Activated naive CD8-positive, alpha-beta T cell treated with anti-CD3 and anti-CD28 coated beads, Interleukin-2, amount 50 U/mL, for 16 hours (primary cell): ENCODE results near the gene CCDC138.
"Not testable (repeated sequence)": the region's sequence is repeated elsewhere in the genome, so short reads cannot be mapped to it uniquely, and the experiment has no call there.

Experiments
- DNase-seq: peaks from one replicate; pipeline ENCODE4 v3.0.0-alpha.2; 2020; ENCODE audit warnings: low read depth, low spot score

Gene CCDC138, protein sequence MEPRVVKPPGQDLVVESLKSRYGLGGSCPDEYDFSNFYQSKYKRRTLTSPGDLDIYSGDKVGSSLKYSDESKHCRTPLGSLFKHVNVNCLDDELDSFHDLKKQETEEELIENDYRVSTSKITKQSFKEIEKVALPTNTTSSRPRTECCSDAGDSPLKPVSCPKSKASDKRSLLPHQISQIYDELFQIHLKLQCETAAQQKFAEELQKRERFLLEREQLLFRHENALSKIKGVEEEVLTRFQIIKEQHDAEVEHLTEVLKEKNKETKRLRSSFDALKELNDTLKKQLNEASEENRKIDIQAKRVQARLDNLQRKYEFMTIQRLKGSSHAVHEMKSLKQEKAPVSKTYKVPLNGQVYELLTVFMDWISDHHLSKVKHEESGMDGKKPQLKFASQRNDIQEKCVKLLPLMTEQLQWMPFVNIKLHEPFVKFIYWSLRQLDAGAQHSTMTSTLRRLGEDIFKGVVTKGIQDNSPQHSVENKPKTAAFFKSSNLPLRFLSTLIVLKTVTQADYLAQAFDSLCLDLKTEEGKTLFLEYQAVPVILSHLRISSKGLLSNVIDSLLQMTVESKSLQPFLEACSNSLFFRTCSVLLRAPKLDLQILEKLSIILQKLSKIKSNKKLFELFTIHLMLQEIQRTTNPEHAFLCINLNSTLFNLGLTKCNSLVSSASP

DNA sequence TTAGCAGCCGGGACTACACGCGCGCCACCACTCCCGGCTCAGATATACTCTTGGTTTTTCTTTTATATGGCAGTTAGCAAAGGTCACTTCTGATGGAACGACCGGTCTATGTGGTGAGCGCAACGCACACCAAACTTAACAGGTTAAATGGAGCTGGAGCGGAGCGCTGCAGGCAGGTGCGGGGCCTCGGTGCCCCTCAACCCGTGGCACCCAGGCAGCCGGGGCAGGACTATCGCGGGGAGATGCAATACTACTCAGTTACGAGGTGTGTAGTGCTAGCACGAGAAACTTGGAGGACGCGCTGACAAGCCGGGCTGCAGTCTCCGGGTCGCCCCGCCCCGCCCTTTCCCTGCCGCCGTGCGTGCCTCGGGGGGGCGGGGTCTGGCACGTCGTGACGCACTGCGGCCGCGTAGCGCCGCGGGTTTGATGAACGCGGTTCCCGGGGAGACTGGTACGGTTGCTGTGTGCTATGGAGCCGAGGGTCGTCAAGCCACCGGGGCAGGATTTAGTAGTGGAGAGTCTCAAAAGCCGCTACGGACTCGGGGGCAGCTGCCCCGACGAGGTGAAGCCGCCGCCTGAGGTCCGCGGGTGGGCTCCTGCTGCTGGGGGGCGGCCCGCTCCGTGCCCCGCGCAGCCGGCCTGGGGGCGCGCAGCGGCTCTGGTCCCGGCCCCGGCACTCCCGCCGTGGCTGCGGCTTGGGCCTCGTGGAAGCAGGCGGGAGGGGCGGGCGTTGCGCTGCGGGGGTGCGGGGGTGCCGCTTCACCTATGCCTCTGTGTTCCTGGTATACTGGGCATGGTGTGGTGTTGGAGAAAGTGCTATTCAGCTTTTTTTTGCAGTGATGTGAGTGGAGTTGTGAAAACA lies at the start of gene CCDC138:
CCDC138 (plus strand) TSS at position 418 of the 862 bp plus-strand sequence; CDS start at position 470, 52 bp downstream.
- DNase-seq = peak; percentile 86

DNA sequence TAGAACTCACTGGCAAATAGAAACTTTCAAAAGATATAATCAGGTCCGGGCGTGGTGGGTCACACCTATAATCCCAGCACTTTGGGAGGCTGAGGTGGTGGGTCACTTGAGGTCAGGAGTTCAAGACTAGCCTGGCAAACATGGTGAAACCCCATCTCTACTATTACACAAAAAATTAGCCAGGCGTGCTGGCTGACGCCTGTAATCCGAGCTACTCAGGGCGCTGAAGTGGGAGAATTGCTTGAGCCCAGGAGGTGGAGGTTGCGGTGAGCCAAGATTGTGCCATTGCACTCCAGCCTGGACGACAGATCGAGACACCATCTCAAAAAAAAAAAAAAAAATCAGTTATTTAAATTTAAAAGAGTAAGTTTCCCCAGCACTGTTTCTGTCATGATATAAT lies 28.6 kb upstream of the CCDC138 start:
- not testable (repeated sequence) for DNase-seq

DNA sequence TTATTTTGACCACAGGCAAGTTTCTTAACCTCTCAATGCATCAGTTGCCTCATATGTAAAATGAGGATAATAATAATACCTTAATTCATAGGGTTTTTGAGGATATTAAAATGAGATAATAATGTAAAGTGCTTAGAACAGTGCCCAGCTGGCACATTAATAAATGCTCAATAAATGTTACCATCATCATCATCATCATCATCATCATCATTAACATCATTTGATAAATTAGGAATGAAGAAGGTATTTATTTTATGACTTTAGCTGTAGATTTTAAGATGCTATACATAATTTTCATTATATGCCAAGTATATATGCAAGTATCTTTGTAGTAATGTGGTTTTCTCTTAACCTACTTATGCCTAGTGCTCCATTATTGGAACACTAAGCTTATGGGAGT lies 24.0 kb upstream of the CCDC138 start:
- DNase-seq = not testable (repeated sequence)

DNA sequence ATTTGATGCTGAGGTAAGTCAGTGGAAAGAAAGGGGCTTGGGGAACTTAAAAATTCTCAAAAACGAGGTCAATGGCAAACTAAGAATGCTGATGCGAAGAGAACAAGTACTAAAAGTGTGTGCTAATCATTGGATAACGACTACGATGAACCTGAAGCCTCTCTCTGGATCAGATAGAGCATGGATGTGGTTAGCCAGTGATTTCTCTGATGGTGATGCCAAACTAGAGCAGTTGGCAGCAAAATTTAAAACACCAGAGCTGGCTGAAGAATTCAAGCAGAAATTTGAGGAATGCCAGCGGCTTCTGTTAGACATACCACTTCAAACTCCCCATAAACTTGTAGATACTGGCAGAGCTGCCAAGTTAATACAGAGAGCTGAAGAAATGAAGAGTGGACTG lies 19.9 kb upstream of the CCDC138 start:
- DNase-seq = not testable (repeated sequence)

DNA sequence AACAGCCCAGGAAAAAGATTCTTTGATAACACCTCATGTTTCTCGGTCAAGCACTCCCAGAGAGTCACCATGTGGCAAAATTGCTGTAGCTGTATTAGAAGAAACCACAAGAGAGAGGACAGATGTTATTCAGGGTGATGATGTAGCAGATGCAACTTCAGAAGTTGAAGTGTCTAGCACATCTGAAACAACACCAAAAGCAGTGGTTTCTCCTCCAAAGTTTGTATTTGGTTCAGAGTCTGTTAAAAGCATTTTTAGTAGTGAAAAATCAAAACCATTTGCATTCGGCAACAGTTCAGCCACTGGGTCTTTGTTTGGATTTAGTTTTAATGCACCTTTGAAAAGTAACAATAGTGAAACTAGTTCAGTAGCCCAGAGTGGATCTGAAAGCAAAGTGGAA lies 18.7 kb upstream of the CCDC138 start:
- not testable (repeated sequence) for DNase-seq

DNA sequence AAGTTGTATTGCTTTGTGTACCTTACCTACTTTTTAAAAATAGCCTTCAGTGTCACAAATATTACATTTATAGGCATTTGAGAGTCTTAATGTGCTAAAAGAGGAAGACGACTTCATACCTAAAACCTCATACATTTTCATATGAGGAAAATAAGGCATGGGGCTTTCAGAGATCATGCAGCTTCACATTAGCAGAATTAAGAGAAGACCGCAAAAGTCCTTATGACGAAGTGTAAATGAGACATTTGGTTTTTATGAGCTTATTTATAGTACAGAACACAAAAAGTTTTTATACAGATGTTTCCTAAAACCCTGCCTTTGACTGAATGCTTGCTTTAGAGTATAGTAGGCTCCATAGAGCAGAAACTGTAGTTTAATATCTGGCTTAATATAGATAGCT lies 10.1 kb upstream of the CCDC138 start:
- no peak for DNase-seq

DNA sequence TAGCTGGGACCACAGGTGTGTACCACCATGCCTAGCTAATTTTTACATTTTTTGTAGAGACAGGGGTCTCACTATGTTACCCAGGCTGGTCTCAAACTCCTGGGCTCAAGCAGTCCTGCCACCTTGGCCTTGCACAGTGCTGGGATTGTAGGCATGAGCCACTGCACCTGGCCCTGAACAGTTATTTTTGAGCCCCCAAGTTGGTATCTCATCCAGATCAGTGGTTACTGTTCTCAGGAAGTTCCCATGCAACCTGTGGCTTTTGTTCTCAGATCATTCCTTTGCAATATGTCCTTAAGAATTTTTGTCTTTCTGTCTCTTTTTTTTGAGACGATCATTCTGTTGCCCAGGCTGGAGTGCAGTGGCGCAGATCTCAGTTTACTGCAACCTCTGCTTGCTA lies 7.7 kb upstream of the CCDC138 start:
- DNase-seq = no peak

DNA sequence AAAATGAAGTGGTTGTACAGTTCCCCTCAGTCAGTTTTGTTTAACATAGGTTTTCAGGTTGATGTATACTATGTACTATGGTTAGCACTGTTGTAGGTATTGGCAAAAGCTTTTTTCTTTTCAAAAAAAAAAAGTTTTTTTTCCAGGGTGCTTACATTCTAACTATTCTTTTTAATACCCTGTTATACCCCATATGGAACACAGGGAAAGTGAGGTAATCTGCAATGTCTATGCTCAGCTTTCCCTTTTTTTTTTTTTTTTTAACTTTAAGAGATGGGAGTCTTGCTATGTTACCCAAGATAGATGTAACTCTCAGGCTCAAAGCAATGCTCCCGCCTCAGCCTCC lies 590 bp upstream of the CCDC138 start:
- no peak for DNase-seq

DNA sequence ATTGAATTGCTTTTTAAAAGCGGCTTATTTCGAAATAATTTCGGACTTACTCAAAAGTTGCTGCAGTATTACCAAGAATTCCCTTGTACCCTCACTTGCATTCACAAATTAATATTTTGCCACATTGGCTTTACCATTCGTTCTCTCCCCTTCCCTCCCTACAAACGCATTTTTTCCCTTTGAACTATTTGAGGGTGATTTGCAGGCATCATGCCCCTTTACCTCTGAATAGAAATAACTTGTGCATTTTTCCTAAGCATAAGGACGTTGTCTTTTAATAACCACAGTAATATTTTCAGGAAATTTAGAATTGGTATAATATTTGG lies 608 bp downstream of the CCDC138 start:
- DNase-seq = no peak

DNA sequence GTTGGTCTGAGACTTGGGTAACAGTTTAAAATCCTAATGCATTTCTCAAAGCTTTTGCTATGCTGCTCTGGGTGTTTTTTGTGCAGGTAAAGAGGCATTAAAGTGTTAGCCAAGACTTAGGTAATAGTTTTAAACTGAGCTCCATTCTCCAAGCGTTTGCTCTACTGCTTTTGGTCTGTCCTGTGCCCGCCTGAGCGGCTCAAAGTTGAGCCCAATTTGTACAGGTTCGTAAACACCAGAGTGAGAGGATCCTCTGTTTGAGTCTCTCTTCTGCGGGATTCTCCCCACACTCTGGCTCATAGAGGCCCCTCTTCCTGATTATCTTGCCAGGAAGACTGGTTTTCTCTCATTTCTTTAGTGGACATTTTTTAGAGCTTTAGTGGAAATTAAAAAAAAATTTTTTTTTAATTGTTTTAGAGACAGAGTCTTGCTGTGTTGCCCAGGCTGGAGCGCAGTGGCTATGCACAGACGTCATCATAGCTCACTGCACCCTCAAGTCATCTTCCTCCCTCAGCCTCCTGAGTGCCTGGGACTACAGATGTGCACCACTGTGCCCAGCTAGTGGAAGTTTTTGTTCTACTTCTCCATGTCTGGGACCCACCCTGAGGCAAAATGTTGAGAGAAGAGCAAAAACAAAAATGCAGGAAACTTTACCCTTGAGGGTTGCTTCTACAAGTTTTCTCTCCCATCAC lies 16.6 kb downstream of the CCDC138 start:
- no peak for DNase-seq

DNA sequence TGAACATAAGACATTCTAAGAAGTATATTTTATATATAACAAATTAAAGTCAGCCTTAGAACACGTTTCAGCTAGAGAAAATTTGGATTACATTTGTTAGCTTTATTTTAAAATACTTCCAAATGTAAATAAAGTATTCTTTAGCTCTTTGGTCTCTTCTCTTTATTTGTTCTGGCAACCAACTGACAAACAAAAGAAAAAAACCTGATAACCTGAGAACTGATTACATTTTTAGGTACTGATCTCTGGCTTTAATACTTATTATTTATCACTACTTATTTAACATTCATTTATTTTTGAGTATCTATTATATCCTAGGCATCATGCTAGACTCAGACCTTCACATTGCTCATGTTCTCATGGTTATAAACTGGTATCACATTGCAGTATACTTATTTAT lies 18.5 kb downstream of the CCDC138 start:
- DNase-seq = no peak

DNA sequence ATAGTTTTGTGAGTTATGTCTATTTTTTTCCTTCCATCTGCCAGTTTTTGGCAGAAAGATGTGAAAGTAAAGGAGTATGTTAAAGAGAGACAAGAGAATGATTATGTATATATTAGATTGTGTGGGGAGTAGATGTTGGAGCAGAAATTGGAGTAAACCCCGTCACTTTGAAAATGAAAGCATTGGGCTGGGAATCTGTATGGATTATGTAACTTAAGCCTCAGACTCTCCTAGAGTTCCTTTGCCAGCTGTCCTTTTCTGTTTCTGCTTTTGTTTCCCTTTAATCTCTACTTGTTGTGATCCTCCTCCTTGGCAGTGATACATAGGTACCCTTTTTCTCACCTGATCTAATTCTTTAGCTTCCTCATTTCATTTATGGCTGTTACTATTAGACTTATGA lies 19.2 kb downstream of the CCDC138 start:
- DNase-seq = no peak

DNA sequence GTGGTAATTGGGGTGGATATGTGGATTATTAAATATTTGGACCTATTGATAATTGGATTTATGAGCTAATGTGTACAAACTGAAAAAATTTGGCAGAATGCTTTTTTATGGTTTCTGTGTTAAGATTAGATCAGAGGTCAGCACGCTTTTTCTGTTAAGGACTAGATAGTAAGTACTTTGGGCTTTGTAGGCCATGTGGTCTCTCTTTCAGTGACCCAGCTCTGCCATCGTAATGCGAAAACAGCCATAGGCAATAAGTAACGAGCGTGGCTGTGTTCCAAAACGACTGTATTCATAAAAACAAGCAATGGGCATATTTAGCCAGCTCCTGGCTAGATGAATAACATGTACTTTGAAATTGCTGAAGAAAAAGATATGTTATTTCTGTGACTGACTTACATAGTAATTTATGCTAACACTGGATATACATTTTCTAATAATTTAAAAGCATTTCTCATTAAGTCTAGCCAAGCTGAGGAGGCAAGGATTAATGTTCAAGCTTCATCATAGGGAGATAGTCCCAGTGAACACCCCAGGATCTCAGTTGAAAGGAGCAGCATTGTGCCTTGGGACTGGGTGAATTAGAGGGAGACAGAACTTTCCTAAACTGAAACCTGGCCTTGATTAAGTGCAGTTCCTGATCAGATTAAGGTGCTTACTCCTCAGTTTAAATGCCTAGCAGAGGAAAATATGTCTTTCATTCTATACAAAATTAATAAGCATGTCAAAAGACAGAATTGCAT lies 20.0 kb downstream of the CCDC138 start:
- DNase-seq = no peak

DNA sequence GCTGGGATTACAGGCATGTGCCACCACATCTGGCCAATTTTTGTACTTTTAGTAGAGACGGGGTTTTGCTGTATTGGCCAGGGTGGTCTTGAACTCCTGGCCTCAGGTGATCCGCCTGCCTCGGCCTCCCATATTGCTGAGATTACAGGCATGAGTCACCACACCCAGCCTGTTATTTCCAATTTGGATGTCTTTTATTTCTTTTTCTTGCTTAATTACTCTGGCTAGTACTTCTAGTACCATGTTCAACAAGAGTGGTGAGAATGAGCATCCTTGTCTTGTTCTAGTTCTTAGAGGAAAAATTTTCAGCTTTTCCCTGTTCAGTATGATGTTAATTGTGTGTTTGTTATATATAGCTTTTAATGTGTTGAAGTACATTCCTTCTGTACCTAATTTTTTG lies 23.4 kb downstream of the CCDC138 start:
- no peak for DNase-seq

DNA sequence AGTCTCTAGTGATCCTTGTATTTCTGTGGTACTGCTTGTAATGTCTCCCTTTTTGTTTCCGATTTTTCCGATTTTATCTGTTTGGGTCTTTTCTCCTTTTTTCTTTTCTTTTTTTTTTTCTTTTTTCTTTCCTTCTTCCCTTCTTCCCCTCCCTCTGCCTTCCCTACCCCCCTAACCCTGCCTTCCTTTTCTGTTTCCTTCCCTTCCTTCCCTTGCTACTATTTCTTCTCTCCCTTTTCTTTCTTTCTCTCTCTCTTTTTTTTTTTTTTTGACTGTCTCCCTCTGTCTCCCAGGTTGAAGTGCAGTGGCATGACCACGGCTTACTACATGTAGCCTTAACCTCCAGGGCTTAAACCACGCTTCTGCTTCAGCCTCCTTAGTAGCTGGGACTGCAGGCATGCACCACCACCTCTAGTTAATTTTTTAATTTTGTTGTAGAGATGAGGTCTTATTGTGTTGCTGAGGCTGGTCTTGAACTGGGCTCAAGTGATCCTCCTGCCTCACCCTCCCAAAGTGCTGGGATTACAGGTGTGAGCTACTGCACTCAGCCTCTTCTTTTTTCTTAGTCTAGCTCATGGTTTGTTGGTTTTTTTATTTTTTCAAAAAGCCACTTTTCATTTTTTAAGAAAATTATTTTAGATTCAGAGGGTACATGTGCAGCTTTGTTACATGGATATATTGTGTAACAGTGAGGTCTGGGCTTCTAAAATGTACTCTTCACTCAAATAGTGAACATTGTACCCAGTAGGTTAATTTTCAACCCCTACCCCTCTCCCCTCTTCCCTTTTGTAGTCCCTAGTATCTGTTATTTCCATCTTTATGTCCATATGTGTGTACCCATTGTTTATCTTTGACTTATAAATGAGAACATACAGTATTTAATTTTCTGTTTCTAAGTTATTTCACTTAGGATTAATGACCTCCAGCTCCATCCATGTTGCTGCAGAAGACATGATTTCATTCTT lies 24.7 kb downstream of the CCDC138 start:
- DNase-seq = no peak

DNA sequence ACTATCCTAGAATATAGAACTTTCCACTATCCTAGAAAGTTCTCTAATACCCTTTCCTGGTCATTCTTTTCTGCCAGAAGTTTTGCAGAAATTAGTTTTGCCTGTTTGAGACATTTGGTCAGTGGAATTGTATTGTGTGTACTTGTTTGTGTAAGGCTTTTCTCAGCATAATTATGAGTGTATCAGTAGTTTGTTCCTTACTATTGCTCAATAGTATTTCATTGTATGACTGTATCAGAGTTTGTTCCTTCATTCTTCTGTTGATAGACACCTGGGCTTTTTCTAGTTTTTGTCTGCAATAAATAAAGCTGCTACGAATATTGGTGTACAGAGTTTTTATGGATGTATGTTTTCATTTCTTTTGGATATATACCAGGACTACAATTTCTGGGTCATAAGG lies 27.2 kb downstream of the CCDC138 start:
- DNase-seq = no peak

DNA sequence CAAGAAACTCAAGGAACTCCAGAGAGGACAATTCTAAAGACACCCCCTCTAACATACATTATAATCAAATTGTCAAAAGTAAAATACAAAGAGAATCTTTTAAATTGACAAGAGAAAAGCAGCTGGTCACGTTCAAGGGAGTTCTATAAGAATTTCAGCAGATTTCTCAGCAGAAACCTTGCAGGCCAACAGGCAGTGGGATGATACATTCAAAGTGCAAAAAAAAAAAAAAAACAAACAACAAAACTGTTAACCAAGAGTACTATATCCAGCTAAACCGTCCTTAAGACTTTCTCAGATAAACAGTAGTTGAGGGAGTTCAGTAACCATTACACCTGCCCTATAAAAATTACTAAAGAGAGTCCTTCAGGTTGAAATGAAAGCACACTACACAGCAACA lies 33.9 kb downstream of the CCDC138 start:
- no peak for DNase-seq

DNA sequence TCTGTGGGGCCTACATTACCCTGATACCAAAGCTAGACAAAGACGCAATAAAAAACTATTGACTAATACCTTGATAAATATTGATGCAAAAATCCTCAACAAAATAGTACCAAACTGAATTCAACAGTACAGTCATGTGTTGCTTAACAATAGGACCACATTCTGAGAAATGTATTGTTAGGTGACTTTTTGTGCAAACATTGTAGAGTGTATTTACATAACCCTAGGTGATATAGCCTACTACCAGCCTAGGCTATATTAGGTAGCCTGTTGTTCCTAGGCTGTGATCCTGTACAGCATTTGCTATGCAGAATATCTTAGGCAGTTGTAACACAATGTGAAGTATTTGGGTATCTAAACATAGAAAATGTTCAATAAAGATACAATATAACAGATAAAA lies 36.7 kb downstream of the CCDC138 start:
- no peak for DNase-seq

DNA sequence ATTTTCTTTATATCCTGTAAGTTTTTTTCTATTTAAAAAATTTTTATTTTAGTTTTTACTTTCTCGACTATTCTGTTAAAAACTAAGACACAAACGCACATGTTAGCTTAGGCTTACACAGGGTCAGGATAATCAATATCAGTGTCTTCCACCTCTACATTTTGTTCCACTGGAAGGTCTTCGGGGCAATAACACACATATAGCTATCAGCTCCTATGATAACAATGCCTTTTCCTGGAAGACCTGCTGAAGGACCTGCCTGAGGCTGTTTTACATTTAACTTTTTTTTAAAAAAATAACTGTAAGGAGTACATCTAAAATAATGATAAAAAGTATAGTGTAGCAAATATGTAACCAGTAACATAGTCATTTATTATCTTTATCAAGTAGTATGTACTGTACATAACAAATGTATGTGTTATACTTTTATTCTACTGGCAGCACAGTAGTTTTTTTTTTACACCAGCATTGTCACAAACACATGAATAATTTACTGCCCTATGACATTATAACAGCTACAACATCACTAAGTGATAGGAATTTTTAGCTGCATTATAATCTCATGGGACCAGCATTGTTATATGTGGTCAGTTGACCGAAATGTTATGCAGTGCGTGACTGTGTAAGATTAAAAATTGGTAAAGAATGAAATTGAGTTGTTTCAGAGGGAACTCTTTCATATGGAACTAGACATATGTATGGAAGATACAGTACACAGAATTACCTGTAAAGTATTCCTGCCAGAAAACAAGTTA lies 37.9 kb downstream of the CCDC138 start:
- DNase-seq = no peak
